Measurements from ENCODE around the gene PKP4. TPM values are rescaled to one million over a fixed set of nuclear protein-coding genes. Genes with fewer than 3 reads are reported as not detected.

PKP4 gene
- total RNA-seq, 1 experiment from 2014 or later: 55.2 TPM

DNA sequence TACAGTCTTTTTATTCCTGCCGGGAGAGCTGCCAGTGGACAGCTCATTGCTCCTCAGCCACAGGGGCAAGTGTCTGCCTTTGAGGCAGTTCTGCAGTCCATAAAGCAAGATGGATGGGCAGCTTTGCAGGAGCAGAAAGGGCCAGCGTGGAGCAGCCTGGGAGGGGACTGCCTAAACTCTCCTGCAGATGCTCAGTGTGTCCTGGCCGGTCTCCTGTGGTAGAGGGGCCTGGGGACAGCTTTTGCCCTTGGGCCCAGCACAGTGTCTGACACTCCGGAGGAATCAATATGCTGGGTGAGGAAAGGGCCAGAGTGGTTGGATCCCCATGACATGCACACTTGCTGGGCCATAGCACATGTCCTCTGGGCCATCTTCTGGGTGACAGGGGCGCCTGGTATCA is 272.7 kb downstream of the PKP4 start (continued):
- TF ChIP-seq, protein P1, sequence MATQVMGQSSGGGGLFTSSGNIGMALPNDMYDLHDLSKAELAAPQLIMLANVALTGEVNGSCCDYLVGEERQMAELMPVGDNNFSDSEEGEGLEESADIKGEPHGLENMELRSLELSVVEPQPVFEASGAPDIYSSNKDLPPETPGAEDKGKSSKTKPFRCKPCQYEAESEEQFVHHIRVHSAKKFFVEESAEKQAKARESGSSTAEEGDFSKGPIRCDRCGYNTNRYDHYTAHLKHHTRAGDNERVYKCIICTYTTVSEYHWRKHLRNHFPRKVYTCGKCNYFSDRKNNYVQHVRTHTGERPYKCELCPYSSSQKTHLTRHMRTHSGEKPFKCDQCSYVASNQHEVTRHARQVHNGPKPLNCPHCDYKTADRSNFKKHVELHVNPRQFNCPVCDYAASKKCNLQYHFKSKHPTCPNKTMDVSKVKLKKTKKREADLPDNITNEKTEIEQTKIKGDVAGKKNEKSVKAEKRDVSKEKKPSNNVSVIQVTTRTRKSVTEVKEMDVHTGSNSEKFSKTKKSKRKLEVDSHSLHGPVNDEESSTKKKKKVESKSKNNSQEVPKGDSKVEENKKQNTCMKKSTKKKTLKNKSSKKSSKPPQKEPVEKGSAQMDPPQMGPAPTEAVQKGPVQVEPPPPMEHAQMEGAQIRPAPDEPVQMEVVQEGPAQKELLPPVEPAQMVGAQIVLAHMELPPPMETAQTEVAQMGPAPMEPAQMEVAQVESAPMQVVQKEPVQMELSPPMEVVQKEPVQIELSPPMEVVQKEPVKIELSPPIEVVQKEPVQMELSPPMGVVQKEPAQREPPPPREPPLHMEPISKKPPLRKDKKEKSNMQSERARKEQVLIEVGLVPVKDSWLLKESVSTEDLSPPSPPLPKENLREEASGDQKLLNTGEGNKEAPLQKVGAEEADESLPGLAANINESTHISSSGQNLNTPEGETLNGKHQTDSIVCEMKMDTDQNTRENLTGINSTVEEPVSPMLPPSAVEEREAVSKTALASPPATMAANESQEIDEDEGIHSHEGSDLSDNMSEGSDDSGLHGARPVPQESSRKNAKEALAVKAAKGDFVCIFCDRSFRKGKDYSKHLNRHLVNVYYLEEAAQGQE (IDR thresholded peaks at IDR 0.05; ENCODE audit: low read depth): no peak
- TF ChIP-seq POLR2A (IDR thresholded peaks at IDR 0.05; ENCODE audit: borderline replicate concordance, extremely low read depth, insufficient read depth, insufficient read length): no peak
- no peak for TF ChIP-seq SIN3A (IDR thresholded peaks at IDR 0.05; ENCODE audit: low read depth)
- TF ChIP-seq SP1 (IDR thresholded peaks at IDR 0.05; ENCODE audit: low read depth): no peak
- no peak for TF ChIP-seq EZH2phosphoT487 (IDR thresholded peaks at IDR 0.05; ENCODE audit: borderline replicate concordance)
- TF ChIP-seq EZH2 (IDR thresholded peaks at IDR 0.05): no peak
- TF ChIP-seq CBX3 (IDR thresholded peaks at IDR 0.05; ENCODE audit: low read depth): no peak
- TF ChIP-seq, protein P2, sequence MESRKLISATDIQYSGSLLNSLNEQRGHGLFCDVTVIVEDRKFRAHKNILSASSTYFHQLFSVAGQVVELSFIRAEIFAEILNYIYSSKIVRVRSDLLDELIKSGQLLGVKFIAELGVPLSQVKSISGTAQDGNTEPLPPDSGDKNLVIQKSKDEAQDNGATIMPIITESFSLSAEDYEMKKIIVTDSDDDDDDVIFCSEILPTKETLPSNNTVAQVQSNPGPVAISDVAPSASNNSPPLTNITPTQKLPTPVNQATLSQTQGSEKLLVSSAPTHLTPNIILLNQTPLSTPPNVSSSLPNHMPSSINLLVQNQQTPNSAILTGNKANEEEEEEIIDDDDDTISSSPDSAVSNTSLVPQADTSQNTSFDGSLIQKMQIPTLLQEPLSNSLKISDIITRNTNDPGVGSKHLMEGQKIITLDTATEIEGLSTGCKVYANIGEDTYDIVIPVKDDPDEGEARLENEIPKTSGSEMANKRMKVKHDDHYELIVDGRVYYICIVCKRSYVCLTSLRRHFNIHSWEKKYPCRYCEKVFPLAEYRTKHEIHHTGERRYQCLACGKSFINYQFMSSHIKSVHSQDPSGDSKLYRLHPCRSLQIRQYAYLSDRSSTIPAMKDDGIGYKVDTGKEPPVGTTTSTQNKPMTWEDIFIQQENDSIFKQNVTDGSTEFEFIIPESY (IDR thresholded peaks at IDR 0.05; ENCODE audit: extremely low read depth, insufficient replicate concordance, low read length): no peak
- no peak for TF ChIP-seq RAD21 (IDR thresholded peaks at IDR 0.05; ENCODE audit: low read depth)
- no peak for TF ChIP-seq CEBPB (IDR thresholded peaks at IDR 0.05; ENCODE audit: low read depth)
- no peak for TF ChIP-seq POLR2AphosphoS5 (IDR thresholded peaks at IDR 0.05; ENCODE audit: low read depth, low read length)

All from HCT116 (cell line).